HepG2 (cell line): Measurements from ENCODE around the gene LMBRD2. TPM values are rescaled to one million over a fixed set of nuclear protein-coding genes. Genes with fewer than 3 reads are reported as not detected.

Source experiments
- ARNT ChIP-seq: fragments of 450-650 bp; IDR thresholded peaks from 2 replicates; pipeline ENCODE4 v1.6.1; 2017
- ATF1 ChIP-seq: IDR thresholded peaks from 2 replicates; pipeline ENCODE4 v1.6.1; 2016; ENCODE audit warnings: mild to moderate bottlenecking, control low read depth
- ATRX ChIP-seq: sonication (generic); formaldehyde crosslinking; IDR thresholded peaks from 2 replicates; pipeline ENCODE4 v1.4.0; 2020; ENCODE audit warnings: missing genetic modification reagents, borderline replicate concordance
- FOXK1 ChIP-seq: sonication (generic); formaldehyde crosslinking; IDR thresholded peaks from 2 replicates; pipeline ENCODE4 v1.4.0; 2020; ENCODE audit warnings: low read depth, missing genetic modification reagents, borderline replicate concordance
- HOXA3 ChIP-seq: sonication (generic); formaldehyde crosslinking; IDR thresholded peaks from 2 replicates; pipeline ENCODE4 v1.5.0; 2020; ENCODE audit warnings: missing genetic modification reagents
- JUNB ChIP-seq: sonication (generic); formaldehyde crosslinking; IDR thresholded peaks from 2 replicates; pipeline ENCODE4 v1.8.0; 2022; ENCODE audit warnings: missing genetic modification reagents, mild to moderate bottlenecking, borderline replicate concordance
- MXD1 ChIP-seq: sonication (generic); formaldehyde crosslinking; IDR thresholded peaks from 2 replicates; pipeline ENCODE4 v1.4.0; 2020; ENCODE audit warnings: mild to moderate bottlenecking, missing genetic modification reagents
- MXD4 ChIP-seq: IDR thresholded peaks from 2 replicates; pipeline ENCODE4 v1.6.1; 2016; ENCODE audit warnings: mild to moderate bottlenecking, missing biosample characterization, missing genetic modification reagents
- NFRKB ChIP-seq: fragments of 450-650 bp; IDR thresholded peaks from 2 replicates; pipeline ENCODE4 v1.6.1; 2017
- PRDM4 ChIP-seq: sonication (generic); formaldehyde crosslinking; IDR thresholded peaks from 2 replicates; pipeline ENCODE4 v1.9.0; 2021; ENCODE audit warnings: missing genetic modification reagents, borderline replicate concordance
- RAD51 ChIP-seq: fragments of 450-650 bp; IDR thresholded peaks from 2 replicates; pipeline ENCODE4 v1.6.1; 2016; ENCODE audit warnings: borderline replicate concordance
- RFXAP ChIP-seq: sonication (generic); formaldehyde crosslinking; IDR thresholded peaks from 2 replicates; pipeline ENCODE4 v1.4.0; 2020; ENCODE audit warnings: missing genetic modification reagents, borderline replicate concordance
- SPEN ChIP-seq: sonication (generic); formaldehyde crosslinking; IDR thresholded peaks from 2 replicates; pipeline ENCODE4 v1.5.1; 2020; ENCODE audit warnings: low read depth, mild to moderate bottlenecking, missing genetic modification reagents
- TOE1 ChIP-seq: sonication (generic); formaldehyde crosslinking; IDR thresholded peaks from 2 replicates; pipeline ENCODE4 v1.4.0; 2020; ENCODE audit warnings: mild to moderate bottlenecking, missing genetic modification reagents
- YEATS2 ChIP-seq: sonication (generic); formaldehyde crosslinking; IDR thresholded peaks from 2 replicates; pipeline ENCODE4 v1.4.0; 2020; ENCODE audit warnings: missing genetic modification reagents, borderline replicate concordance
- ZMYM3 ChIP-seq: sonication (generic); formaldehyde crosslinking; IDR thresholded peaks from 2 replicates; pipeline ENCODE4 v1.5.1; 2020; ENCODE audit warnings: mild to moderate bottlenecking, missing genetic modification reagents
- ZNF350 ChIP-seq: sonication (generic); formaldehyde crosslinking; IDR thresholded peaks from 2 replicates; pipeline ENCODE4 v1.4.0; 2020; ENCODE audit warnings: mild to moderate bottlenecking, low read depth, missing genetic modification reagents, borderline replicate concordance
- ZNF766 ChIP-seq: sonication (generic); formaldehyde crosslinking; IDR thresholded peaks from 2 replicates; pipeline ENCODE4 v1.5.0; 2020; ENCODE audit warnings: missing genetic modification reagents, borderline replicate concordance
- polyA plus RNA-seq, 8 experiments: library from polyadenylated mRNA; depleted of rRNA in 3 of 8; stranded (reverse) in 7 of 8; unstranded in 1 of 8; fragments of >200 nt; fragmentation: Illumina TruSeq in 4 of 8; extraction: Trizol in 4 of 8; gene quantifications; 2 replicates each; pipeline versions ENCODE4 v1.2.1 to v1.2.3, GENCODE V29; 2011 to 2016; ENCODE audit warnings: low read depth in 4 of 8, missing spikeins in 1 of 8, mixed read lengths in 1 of 8; ENCODE audit not compliant: insufficient read depth in 1 of 8
- total RNA-seq, 5 experiments: library from RNA; depleted of rRNA; stranded (reverse); fragments of >200 nt; fragmentation: Illumina TruSeq; extraction: Trizol; gene quantifications; 2 replicates each; pipeline ENCODE4 v1.2.3, GENCODE V29; 2016; ENCODE audit warnings: low read depth in 1 of 5
- TF ChIP-seq, protein P1 (sequence below): IDR thresholded peaks from 2 replicates; pipeline ENCODE4 v1.6.1; 2016; ENCODE audit warnings: low read depth, missing genetic modification reagents, missing compliant biosample characterization
- TF ChIP-seq, protein P2 (sequence below): sonication (generic); formaldehyde crosslinking; IDR thresholded peaks from 2 replicates; pipeline ENCODE4 v1.8.0; 2022; ENCODE audit warnings: mild to moderate bottlenecking, missing genetic modification reagents, moderate library complexity

LMBRD2 gene
- total and polyA plus RNA-seq, 2 of the 13 experiments (the other 11 are each of a cell fraction or from before 2014, with no cell fraction given) = 2.0 to 4.7 TPM

DNA sequence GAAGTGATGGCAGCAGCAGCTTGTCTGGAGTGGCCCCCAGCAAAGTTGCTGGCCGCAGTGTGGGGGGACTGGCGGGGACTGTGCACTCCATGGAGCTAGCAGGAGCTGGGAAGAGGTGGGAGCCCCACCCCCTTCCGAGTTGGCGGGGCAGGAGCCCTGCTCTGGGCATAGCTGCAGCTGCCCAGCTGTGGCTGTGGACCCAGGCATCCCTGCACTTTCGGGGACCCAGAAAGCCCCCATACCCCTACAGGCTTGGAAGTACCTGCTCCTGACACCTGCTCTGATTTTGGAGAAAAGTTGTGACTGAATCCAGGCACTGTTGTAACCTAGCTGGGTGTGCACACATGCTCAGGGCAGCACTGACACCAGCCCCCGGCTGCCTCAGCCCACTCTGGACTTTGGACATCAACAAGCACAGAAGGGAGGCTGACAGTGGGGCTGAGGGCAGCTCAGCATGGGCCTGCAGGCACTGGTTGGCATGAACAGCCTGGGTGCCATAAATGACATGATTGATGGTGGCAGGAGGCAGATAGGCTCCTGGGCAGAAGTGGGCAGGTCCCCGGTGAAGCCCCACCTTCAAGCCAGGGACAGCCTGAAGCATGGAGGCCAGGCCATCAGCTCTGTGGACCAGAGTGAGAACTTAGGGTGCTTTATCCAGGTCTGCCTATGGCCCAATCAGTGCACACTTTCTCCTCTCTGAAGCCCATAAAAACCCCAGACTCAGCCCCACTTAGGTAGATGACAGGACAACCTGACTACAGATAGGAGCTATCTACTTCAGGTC is 12.6 kb downstream of the LMBRD2 start (continued):
- TF ChIP-seq PRDM4 (CRISPR knock-in tag) (no peak), RAD51 (no peak), FOXK1 (CRISPR knock-in tag) (peak; percentile 93; the same call in 1 of the 2 replicates), RFXAP (CRISPR knock-in tag) (0 out of 2 replicates have a peak, but pooled peaks have one; percentile 37), ATRX (no peak), ZMYM3 (CRISPR knock-in tag) (peak; percentile 91), HOXA3 (CRISPR knock-in tag) (no peak), SPEN (CRISPR knock-in tag) (peak; percentile 60; the same call in 1 of the 2 replicates), TOE1 (CRISPR knock-in tag) (no peak), MXD1 (CRISPR knock-in tag) (no peak), YEATS2 (CRISPR knock-in tag) (no peak), ARNT (no peak), ZNF766 (CRISPR knock-in tag) (no peak), ZNF350 (peak; percentile 83), JUNB (CRISPR knock-in tag) (no peak), ATF1 (CRISPR knock-in tag) (no peak), MXD4 (CRISPR knock-in tag) (peak; percentile 81), NFRKB (no peak)
- TF ChIP-seq, protein P1, sequence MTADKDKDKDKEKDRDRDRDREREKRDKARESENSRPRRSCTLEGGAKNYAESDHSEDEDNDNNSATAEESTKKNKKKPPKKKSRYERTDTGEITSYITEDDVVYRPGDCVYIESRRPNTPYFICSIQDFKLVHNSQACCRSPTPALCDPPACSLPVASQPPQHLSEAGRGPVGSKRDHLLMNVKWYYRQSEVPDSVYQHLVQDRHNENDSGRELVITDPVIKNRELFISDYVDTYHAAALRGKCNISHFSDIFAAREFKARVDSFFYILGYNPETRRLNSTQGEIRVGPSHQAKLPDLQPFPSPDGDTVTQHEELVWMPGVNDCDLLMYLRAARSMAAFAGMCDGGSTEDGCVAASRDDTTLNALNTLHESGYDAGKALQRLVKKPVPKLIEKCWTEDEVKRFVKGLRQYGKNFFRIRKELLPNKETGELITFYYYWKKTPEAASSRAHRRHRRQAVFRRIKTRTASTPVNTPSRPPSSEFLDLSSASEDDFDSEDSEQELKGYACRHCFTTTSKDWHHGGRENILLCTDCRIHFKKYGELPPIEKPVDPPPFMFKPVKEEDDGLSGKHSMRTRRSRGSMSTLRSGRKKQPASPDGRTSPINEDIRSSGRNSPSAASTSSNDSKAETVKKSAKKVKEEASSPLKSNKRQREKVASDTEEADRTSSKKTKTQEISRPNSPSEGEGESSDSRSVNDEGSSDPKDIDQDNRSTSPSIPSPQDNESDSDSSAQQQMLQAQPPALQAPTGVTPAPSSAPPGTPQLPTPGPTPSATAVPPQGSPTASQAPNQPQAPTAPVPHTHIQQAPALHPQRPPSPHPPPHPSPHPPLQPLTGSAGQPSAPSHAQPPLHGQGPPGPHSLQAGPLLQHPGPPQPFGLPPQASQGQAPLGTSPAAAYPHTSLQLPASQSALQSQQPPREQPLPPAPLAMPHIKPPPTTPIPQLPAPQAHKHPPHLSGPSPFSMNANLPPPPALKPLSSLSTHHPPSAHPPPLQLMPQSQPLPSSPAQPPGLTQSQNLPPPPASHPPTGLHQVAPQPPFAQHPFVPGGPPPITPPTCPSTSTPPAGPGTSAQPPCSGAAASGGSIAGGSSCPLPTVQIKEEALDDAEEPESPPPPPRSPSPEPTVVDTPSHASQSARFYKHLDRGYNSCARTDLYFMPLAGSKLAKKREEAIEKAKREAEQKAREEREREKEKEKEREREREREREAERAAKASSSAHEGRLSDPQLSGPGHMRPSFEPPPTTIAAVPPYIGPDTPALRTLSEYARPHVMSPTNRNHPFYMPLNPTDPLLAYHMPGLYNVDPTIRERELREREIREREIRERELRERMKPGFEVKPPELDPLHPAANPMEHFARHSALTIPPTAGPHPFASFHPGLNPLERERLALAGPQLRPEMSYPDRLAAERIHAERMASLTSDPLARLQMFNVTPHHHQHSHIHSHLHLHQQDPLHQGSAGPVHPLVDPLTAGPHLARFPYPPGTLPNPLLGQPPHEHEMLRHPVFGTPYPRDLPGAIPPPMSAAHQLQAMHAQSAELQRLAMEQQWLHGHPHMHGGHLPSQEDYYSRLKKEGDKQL = no peak
- TF ChIP-seq, protein P2, sequence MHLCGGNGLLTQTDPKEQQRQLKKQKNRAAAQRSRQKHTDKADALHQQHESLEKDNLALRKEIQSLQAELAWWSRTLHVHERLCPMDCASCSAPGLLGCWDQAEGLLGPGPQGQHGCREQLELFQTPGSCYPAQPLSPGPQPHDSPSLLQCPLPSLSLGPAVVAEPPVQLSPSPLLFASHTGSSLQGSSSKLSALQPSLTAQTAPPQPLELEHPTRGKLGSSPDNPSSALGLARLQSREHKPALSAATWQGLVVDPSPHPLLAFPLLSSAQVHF (CRISPR knock-in tag) = no peak
